ENCODE data around the gene ATP5F1E.
"Not testable (repeated sequence)": the region's sequence is repeated elsewhere in the genome, so short reads cannot be mapped to it uniquely, and the experiment has no call there.

ATP5F1E gene

GRCh38 chr20:58987790-58988564 lies 44.2 kb downstream of the ATP5F1E start:
- DNase-seq = no peak

DNA sequence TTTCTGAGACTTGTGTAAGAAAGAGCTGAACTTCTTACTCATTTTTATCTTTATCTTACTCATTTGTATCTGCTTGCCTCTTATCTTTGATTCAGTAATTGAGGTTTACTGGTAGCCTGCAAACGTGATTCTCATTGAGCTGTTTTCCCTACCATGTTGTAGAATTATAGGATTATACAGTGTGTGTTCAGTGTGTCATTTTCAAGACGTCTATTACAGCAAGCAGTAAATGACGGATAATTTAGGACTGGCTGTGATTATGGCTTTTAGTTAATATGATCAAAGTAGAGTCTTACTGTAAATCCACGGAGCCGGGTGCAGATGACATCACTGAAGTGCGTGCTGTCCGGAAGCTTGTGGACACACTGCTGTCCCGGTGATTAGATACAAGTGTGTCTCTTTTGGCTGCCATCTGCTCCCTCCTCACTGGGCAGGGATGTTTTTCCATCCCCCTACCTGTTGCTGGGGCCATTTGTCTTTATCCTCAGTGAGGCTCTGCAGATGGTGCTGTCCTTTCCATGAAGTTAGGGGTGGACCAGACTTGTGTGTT lies 45.1 kb downstream of the ATP5F1E start:
- no peak for DNase-seq

GRCh38 chr20:58986286-58986967 lies 45.7 kb downstream of the ATP5F1E start:
- no peak for DNase-seq

DNA sequence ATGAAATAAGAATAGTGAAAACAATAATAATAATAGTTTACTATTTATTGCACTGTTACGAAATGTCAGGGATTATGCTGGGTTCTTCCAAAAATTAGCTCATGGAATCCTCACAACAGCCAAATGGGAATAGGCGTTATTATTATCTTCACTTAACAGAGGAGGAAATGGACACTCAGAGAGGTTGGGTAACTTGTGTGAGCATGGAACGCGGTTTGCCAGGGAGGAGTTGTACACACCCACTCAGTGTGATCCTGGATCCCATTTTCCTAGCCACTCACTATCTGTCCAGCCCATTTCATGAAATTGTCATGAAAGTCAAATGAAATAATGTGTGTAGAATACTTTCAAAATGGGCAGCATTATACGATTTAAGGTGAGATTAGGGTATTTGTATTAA lies 46.5 kb downstream of the ATP5F1E start:
- DNase-seq = no peak

DNA sequence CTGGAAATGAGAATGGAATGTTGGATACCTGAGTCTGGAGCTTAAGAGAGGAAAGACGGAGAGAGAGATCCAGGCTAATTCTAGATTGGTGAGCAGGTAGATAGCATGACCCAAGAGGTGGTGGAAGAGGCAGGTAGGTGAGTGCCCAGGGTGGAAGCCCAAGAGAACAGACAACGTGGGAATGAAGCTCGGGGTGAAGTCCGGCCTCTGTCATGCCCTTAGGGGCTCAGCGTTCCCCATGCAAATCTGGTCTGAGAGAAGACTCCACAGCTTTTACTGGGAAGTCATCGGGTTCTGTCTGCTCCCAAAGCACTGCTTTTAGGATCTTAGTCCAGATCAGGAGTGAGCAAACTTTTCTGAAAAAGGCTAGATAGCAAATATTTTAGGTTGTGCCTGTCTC lies 47.4 kb downstream of the ATP5F1E start:
- no peak for DNase-seq

DNA sequence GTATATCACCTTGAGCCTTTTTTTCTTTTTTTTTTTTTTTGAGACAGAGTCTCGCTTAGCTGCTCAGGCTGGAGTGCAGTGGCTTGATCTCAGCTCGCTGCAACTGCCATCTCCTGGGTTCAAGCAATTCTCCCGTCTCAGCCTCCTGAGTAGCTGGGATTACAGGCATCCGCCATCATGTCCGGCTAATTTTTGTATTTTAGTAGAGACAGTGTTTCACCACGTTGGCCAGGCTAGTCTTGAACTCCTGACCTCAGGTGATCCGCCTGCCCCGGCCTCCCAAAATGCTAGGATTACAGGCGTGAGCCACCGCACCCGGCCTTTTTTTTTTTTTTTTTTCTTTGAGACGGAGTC lies 49.0 kb downstream of the ATP5F1E start:
- not testable (repeated sequence) for DNase-seq

GRCh38 chr20:58982406-58983114 lies 49.6 kb downstream of the ATP5F1E start:
- no peak for DNase-seq

GRCh38 chr20:58981628-58982364 lies 50.3 kb downstream of the ATP5F1E start:
- DNase-seq = no peak

DNA sequence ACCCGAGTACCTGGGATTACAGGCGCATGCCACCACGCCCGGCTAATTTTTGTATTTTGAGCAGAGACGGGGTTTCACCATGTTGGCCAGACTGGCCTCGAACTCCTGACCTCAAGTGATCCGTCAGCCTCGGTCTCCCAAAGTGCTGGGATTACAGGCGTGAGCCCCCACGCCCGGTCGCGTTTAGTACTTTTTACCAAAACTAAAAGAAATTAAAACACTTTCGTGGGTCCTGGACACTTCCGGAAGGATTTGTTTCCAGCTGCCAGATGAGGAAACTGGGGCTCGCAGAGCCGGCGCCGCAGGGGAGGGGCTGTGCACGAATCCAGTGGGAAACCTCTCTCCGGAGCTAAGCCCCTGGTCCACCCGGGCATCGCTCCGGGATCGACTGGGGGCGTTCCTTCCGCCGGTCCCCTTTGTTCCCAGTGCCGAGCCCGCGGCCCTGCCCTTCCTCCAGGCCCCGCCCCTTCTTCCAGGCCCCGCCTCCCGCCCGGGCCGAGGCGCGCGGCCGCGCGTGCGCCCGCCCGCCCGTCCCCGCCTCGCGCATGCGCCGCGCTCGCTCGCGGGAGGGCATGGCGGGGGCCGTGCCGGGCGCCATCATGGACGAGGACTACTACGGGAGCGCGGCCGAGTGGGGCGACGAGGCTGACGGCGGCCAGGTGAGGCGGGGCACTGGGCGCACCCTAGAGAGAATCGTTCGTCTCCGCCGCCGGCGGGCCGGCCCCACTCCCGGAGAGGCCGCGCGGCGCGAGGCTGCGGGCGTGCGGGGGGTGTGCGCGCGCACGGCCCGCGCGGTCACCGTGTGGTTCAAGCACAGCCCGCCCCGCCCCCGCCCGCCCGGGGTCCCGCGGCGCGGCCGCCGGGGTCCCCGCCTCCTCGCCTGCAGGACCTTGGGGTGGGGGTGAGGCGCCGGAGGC lies 51.2 kb downstream of the ATP5F1E start, which contains the start of gene NELFCD:
Gene NELFCD, plus strand, starts transcription at position 546 of the 917 bp plus-strand sequence. Its CDS starts 54 bp downstream, at position 600.
- DNase-seq = peak; percentile 69

DNA sequence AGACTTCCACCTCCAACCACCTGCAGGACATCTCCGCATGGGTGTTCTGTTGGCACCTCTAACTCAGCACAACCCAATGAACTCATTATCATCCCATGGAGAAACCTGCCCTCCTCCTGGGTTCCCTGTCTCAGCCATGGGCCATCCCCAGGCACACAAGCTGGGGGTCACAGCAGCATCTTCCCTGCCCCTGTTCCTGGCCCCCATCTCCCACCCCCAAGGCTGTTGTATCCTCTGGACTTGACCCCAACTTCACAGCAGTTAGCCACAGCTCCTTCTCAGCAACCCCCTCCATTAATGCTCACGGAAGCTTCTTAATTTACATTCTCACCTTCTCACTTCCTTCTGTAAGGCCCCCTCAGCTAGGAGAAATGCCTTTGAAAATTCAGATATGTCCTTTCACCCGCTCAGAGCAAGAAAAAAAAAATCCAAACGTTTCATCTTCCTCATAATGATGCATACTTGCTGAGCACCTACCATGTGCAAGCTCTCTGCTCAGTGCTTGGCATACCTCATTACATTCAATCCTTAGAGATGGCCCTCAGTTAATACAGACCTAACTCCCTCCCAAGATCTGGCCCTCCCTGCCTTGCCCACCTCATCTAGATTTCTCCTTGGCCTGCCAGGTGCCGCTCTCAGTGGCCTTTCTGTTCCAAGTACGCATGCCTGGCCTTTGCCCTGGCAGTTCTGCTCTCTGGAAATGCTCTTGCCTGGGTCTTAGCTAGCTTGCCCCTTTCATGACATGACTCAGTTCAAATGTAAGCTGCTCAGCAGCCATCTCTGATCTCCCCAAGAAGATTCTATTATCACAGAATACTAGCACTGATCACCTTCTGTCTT lies 53.6 kb downstream of the ATP5F1E start:
- DNase-seq = no peak

GRCh38 chr20:58976061-58976730 lies 55.9 kb downstream of the ATP5F1E start:
- DNase-seq = no peak
